Measurements from ENCODE around the gene STKLD1. TPM values are rescaled to one million over a fixed set of nuclear protein-coding genes. Genes with fewer than 3 reads are reported as not detected.

Gene STKLD1
- polyA plus RNA-seq, 3 donors from 2014 or later: 0.55 to 0.96 TPM; not detected in 1

DNA sequence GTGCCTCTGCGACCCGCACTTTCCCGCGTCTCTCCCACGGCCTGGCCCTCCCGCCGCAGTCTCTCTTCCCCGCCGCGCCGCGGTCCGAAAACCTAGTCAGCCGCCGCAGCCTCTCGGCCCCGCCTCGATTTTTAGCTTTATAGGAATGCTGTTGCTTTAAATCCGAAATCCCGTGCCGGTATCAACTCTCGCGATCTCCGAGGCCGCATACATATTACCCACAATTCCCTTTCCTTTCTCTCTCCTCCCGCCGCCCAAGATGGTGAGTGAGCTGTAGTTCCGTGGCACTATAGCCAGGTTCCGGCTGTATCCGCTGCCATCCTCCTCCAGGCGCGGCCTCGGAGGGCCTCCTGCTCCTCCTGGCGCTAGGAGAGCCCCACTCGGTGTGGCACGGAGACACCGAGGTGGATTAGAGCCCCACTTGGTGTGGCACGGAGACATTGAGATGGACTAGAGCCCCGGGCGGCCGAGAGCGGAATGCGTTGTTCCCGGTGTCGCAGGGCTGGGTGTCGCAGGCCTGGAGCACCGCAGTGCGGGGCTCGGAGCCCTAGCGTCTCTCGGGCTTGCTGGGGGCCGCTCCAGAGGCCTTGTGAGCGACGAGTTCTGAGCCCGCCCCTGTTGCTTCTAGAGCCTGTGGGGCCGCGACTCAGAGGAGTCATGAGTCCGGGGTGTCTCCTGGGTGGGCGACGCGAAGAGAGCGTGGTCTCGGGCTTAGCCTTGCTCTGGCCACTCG is 28.0 kb upstream of the STKLD1 start, which contains the start of the genes MED22 and RPL7A:
TSS of gene MED22 (minus strand) at position 147 of the 733 bp plus-strand sequence. CDS start 1,469 bp downstream, outside the sequence.
TSS of gene RPL7A (plus strand) at position 234 of the 733 bp plus-strand sequence. CDS start at position 260, 26 bp downstream.
- DNase-seq: peak; percentile 90 to 92 (median 91)
- peak within 1 kb of the TSS; percentile 95 to 100 (median 98) for H3K4me3 Mint-ChIP-seq
- H3K4me1 Mint-ChIP-seq: peaks cover 40 to 42% of the 10 kb centered on the region in 2 donors

DNA sequence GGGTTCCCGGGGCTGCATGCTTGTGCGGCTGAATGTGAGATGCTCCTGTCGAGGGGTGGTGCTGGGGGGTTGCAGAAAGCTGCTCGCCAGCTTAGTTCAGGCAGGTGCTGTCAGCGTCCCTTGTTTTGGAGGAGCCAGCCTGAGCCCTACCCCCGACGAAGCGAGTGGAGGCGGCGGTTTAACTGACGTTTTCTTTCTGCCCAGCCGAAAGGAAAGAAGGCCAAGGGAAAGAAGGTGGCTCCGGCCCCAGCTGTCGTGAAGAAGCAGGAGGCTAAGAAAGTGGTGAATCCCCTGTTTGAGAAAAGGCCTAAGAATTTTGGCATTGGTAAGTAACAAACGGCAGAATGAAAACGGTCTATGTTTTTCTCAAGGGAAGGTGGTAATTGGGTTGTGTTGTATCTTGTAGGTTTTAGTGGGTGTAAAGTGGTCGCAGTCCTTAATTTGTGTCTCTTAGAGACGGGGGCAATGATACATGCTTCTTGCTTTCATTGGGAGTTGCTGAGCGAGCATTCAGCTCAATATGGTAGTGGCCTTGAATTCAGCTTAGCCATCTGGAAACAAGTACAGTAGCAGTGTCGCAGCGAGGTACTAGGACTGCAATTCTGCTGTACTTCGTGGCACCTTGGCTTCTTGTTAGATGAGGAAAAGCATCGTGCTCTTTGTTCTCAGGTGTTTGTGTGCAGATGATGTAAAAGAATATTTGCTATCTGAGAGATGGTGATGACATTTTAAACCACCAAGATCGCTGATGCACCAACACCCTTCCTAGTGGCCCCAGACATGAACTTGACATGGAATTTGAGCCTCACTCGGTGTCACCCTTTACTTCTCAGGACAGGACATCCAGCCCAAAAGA is 27.2 kb upstream of the STKLD1 start:
- Mint-ChIP-seq H3K36me3 (peaks cover 11 to 36% (median 14%) of the 10 kb centered on the region in 3 donors), H3K4me1 (peaks cover 40 to 42% of the 10 kb centered on the region in 2 donors), H3K27ac (peak overlapping the region; percentile 90 to 99 (median 96)), H3K4me3 (peak overlapping the region; percentile 95 to 100 (median 98)), H3K27me3 (ENCODE audit: low read depth in 3 of 3) (peaks cover 2 to 6% (median 5%) of the 10 kb centered on the region in 3 donors), H3K9me3 (no peaks in the 10 kb centered on the region)
- DNase-seq: no peak

More for the DNA sequence above, 28.0 kb upstream of the STKLD1 start, which contains the start of the genes MED22 and RPL7A:
- Mint-ChIP-seq H3K36me3 (peaks cover 8 to 38% (median 14%) of the 10 kb centered on the region in 3 donors), H3K27me3 (ENCODE audit: low read depth in 3 of 3) (peaks cover 2 to 6% (median 5%) of the 10 kb centered on the region in 3 donors), H3K9me3 (no peaks in the 10 kb centered on the region), H3K27ac (peak within 1 kb of the TSS; percentile 90 to 99 (median 96))

GRCh38 chr9:133349965-133350616 is 26.1 kb upstream of the STKLD1 start:
- H3K4me1 Mint-ChIP-seq: peaks cover 42% of the 10 kb centered on the region in 2 donors

GRCh38 chr9:133351526-133351907 is 24.6 kb upstream of the STKLD1 start:
- Mint-ChIP-seq H3K27ac (no peak overlapping the region), H3K9me3 (no peaks in the 10 kb centered on the region), H3K36me3 (peaks cover 11 to 36% (median 14%) of the 10 kb centered on the region in 3 donors), H3K4me3 (no peak overlapping the region), H3K4me1 (peaks cover 41 to 49% of the 10 kb centered on the region in 2 donors), H3K27me3 (ENCODE audit: low read depth in 3 of 3) (peaks cover 2 to 8% (median 7%) of the 10 kb centered on the region in 3 donors)
- no peak for DNase-seq

More at GRCh38 chr9:133349965-133350616, 26.1 kb upstream of the STKLD1 start:
- Mint-ChIP-seq H3K27ac (peak overlapping the region in 4 of 6 donors; percentile 12 to 98 (median 56)), H3K36me3 (peaks cover 11 to 36% (median 14%) of the 10 kb centered on the region in 3 donors), H3K9me3 (no peaks in the 10 kb centered on the region), H3K27me3 (ENCODE audit: low read depth in 3 of 3) (peaks cover 2 to 6% (median 5%) of the 10 kb centered on the region in 3 donors), H3K4me3 (peak overlapping the region in 3 of 5 donors; percentile 7 to 55 (median 35))
- DNase-seq: no peak

DNA sequence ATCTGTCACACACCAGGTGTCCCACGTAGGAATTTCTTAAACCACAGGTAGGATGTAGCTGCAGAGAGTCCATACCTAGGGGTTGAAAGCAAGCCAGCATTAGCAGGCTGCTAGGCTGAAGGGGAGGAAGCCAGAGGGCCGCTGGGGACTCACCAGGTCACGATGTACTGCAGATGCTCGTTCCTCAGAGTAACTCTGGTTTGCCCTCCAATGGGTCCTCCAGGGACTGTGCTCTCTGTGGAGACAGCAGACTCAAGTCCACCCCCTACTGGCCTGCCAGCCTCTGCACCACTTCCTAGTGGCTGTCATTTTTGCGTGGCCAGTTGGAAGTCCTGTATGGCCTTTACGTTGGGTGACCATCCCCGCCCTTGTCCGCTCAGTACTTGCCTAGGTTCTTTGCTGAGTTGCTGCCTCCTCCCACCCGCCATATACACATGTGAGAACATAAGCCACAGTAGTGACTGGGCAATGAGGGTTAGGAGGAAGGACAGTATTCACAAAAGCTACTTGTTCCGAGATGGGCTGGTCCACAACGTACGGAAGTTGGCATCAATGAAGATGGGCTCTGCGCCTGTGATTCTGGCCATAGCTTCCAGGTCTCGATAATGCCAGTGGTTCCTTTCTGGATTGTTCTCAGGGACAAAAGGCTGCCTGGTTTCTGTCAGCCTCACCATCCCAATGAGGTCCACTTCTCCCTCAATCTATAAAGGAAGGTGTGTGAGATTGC is 24.1 kb upstream of the STKLD1 start:
- no peak for DNase-seq
- H3K4me1 Mint-ChIP-seq: peaks cover 37 to 45% of the 10 kb centered on the region in 2 donors
- H3K9me3 Mint-ChIP-seq: no peaks in the 10 kb centered on the region
- H3K4me3 Mint-ChIP-seq: no peak overlapping the region
- no peak overlapping the region for H3K27ac Mint-ChIP-seq
- H3K27me3 Mint-ChIP-seq (ENCODE audit: low read depth in 3 of 3): peaks cover 2 to 8% (median 7%) of the 10 kb centered on the region in 3 donors
- peaks cover 11 to 36% (median 14%) of the 10 kb centered on the region in 3 donors for H3K36me3 Mint-ChIP-seq

- no peak for DNase-seq
- H3K27ac Mint-ChIP-seq: peak overlapping the region in 3 of 6 donors; percentile 10 to 86 (median 74)
- peaks cover 11 to 36% (median 14%) of the 10 kb centered on the region in 3 donors for H3K36me3 Mint-ChIP-seq
- H3K27me3 Mint-ChIP-seq (ENCODE audit: low read depth in 3 of 3): peaks cover 2 to 9% (median 8%) of the 10 kb centered on the region in 3 donors
- no peaks in the 10 kb centered on the region for H3K9me3 Mint-ChIP-seq
- no peak overlapping the region for H3K4me3 Mint-ChIP-seq
- peaks cover 41 to 48% of the 10 kb centered on the region in 2 donors for H3K4me1 Mint-ChIP-seq
These were observed 23.4 kb upstream of the STKLD1 start for GRCh38 chr9:133352635-133353340.

DNA sequence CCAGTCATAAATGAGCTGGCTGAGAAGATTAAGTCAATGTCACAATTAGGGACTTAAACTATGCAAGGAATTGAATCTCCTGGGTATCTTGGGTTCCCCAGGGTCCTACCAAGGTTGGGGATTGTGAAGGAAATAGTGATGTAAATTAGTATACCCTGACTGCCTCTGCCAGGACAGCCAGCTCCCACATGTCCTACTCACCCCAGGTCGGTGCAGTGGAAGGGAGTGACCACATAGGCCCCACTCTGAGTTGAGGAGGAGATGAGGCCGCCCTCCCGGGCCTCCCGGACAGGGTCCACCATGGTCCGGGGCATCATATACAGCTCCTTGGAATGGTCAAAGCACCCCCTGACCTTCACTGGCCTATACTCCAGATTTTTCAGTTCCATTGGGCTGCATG is 22.6 kb upstream of the STKLD1 start:
- no peak for DNase-seq
- Mint-ChIP-seq H3K36me3 (peaks cover 7 to 32% (median 14%) of the 10 kb centered on the region in 3 donors), H3K9me3 (no peaks in the 10 kb centered on the region), H3K4me1 (peaks cover 40 to 48% of the 10 kb centered on the region in 2 donors), H3K27ac (no peak overlapping the region), H3K27me3 (ENCODE audit: low read depth in 3 of 3) (peaks cover 0 to 4% (median 4%) of the 10 kb centered on the region in 3 donors), H3K4me3 (peak overlapping the region in 2 of 5 donors; percentile 17 to 57)

GRCh38 chr9:133354766-133355165 is 21.4 kb upstream of the STKLD1 start:
- Mint-ChIP-seq H3K36me3 (peaks cover 7 to 23% (median 7%) of the 10 kb centered on the region in 3 donors), H3K27ac (peak overlapping the region in 5 of 6 donors; percentile 10 to 84 (median 74)), H3K4me1 (peaks cover 36 to 41% of the 10 kb centered on the region in 2 donors), H3K27me3 (ENCODE audit: low read depth in 3 of 3) (peaks cover 2 to 7% (median 6%) of the 10 kb centered on the region in 3 donors), H3K4me3 (peak overlapping the region in 4 of 5 donors; percentile 39 to 87 (median 84)), H3K9me3 (no peaks in the 10 kb centered on the region)
- no peak for DNase-seq

GRCh38 chr9:133355881-133356357 is 20.2 kb upstream of the STKLD1 start:
- peaks cover 2 to 7% (median 6%) of the 10 kb centered on the region in 3 donors for H3K27me3 Mint-ChIP-seq (ENCODE audit: low read depth in 3 of 3)
- H3K4me1 Mint-ChIP-seq: peaks cover 32 to 33% of the 10 kb centered on the region in 2 donors
- DNase-seq: no peak
- H3K4me3 Mint-ChIP-seq: peak overlapping the region; percentile 83 to 88 (median 86)
- no peaks in the 10 kb centered on the region for H3K9me3 Mint-ChIP-seq
- peaks cover 6 to 18% (median 7%) of the 10 kb centered on the region in 3 donors for H3K36me3 Mint-ChIP-seq
- H3K27ac Mint-ChIP-seq: peak overlapping the region; percentile 78 to 93 (median 84)

GRCh38 chr9:133356391-133357091 is 19.6 kb upstream of the STKLD1 start, which contains the start of the genes SURF1 and SURF2:
Gene SURF1 (minus strand): TSS chr9:133356487. CDS start chr9:133356453, 34 bp downstream.
Gene SURF2 (plus strand): TSS chr9:133356550. CDS start chr9:133356593, 43 bp downstream.
- Mint-ChIP-seq H3K4me3 (peak within 1 kb of the TSS; percentile 83 to 88 (median 86)), H3K27ac (peak within 1 kb of the TSS; percentile 78 to 93 (median 84)), H3K27me3 (ENCODE audit: low read depth in 3 of 3) (peaks cover 2 to 11% (median 6%) of the 10 kb centered on the region in 3 donors), H3K36me3 (peaks cover 6 to 20% (median 7%) of the 10 kb centered on the region in 3 donors), H3K4me1 (peaks cover 32 to 33% of the 10 kb centered on the region in 2 donors), H3K9me3 (no peaks in the 10 kb centered on the region)
- peak; percentile 84 to 86 (median 85) for DNase-seq

GRCh38 chr9:133357656-133358055 is 18.5 kb upstream of the STKLD1 start:
- Mint-ChIP-seq H3K27ac (peak overlapping the region in 5 of 6 donors; percentile 13 to 72 (median 30)), H3K36me3 (peaks cover 5 to 18% (median 7%) of the 10 kb centered on the region in 3 donors), H3K4me3 (peak overlapping the region; percentile 67 to 86 (median 78)), H3K27me3 (ENCODE audit: low read depth in 3 of 3) (peaks cover 2 to 17% (median 6%) of the 10 kb centered on the region in 3 donors), H3K9me3 (no peaks in the 10 kb centered on the region), H3K4me1 (peaks cover 32 to 33% of the 10 kb centered on the region in 2 donors)
- DNase-seq: no peak

Data from immature natural killer cell (primary cell).